Medulla oblongata (tissue), 1 donor: ENCODE results near the gene COL3A1.

ENCODE experiments used
- DNase-seq: peaks from one replicate; pipeline ENCODE4 v3.0.0-alpha.2; 2015; ENCODE audit errors: extremely low spot score

COL3A1 gene

GRCh38 chr2:188975497-188976102 is 1.4 kb downstream of the COL3A1 start:
- no peak for DNase-seq

GRCh38 chr2:188976545-188977268 is 2.5 kb downstream of the COL3A1 start:
- no peak for DNase-seq

GRCh38 chr2:188977317-188977716 is 3.1 kb downstream of the COL3A1 start:
- no peak for DNase-seq

GRCh38 chr2:188978291-188979081 is 4.3 kb downstream of the COL3A1 start:
- peak; percentile 31 for DNase-seq

GRCh38 chr2:188979187-188980114 is 5.3 kb downstream of the COL3A1 start:
- no peak for DNase-seq

- DNase-seq, result no peak
Measured at GRCh38 chr2:188983427-188984064, 9.4 kb downstream of the COL3A1 start.

- no peak for DNase-seq
Measured at GRCh38 chr2:188984065-188984491, 9.9 kb downstream of the COL3A1 start.

- DNase-seq, result no peak
Measured at GRCh38 chr2:188984680-188985079, 10.5 kb downstream of the COL3A1 start.

- no peak for DNase-seq
Measured at GRCh38 chr2:188986839-188987238, 12.7 kb downstream of the COL3A1 start.

GRCh38 chr2:188993247-188993646 is 19.1 kb downstream of the COL3A1 start:
- no peak for DNase-seq

- DNase-seq, result no peak
Measured at GRCh38 chr2:188997263-188997662, 23.1 kb downstream of the COL3A1 start.

- DNase-seq, result no peak
Measured at GRCh38 chr2:189000221-189000620, 26.0 kb downstream of the COL3A1 start.

- no peak for DNase-seq
Measured at GRCh38 chr2:189002079-189002478, 27.9 kb downstream of the COL3A1 start.

GRCh38 chr2:189008555-189009262 is 34.5 kb downstream of the COL3A1 start:
- DNase-seq, result no peak

GRCh38 chr2:189010536-189010935 is 36.4 kb downstream of the COL3A1 start:
- no peak for DNase-seq

- no peak for DNase-seq
Measured at GRCh38 chr2:189012351-189012750, 38.2 kb downstream of the COL3A1 start.

- DNase-seq, result no peak
Measured at GRCh38 chr2:189013031-189013430, 38.9 kb downstream of the COL3A1 start.

- no peak for DNase-seq
Measured at GRCh38 chr2:189013671-189014448, 39.7 kb downstream of the COL3A1 start.

- no peak for DNase-seq
Measured at GRCh38 chr2:189014449-189015138, 40.4 kb downstream of the COL3A1 start.
